Measurements from ENCODE around the gene OTX1.

Gene OTX1

GRCh38 chr2:63047321-63048279, 3.0 kb upstream of the OTX1 start:
- no peak for DNase-seq

- no peak for DNase-seq
These were observed 2.1 kb upstream of the OTX1 start for GRCh38 chr2:63048367-63049171.

DNA sequence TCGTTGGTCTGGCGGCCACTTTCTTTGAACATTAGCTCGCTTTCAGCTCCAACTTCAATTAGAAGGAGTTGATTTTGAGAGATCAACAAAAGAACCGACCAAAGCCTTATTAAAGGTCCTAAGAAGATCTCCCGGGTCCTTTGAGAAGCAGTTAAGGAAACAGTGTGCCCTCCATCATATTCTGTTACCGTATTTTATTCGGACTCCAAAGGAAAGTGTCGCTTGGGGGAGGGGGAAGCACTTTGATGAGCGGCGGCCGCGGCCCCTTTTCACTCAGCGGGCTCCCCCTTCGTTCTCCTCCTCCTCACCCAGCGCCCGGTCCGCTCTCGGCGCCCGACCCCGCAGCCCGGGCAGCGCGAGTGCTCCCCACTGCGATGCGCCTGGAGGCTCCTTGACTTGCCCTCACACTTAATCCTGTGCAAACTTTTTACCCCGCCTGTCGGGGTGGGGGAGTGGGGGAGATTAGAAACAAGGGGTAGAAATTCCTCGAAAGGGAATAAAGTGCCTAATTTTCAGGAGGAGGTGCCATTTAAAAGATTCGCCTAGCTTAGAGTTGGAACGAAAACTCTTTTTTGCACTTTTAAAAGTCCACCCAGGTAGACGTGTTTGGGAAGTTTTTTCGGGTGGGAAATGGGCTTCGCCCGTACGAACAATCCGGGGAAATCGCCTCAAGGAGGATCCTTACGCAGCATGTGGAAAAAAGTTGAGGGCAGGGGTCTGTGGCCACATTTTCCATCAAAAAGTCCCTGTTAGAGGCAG, 1.2 kb upstream of the OTX1 start:
- DNase-seq: no peak

GRCh38 chr2:63049970-63050333, 678 bp upstream of the OTX1 start:
- no peak for DNase-seq

DNA sequence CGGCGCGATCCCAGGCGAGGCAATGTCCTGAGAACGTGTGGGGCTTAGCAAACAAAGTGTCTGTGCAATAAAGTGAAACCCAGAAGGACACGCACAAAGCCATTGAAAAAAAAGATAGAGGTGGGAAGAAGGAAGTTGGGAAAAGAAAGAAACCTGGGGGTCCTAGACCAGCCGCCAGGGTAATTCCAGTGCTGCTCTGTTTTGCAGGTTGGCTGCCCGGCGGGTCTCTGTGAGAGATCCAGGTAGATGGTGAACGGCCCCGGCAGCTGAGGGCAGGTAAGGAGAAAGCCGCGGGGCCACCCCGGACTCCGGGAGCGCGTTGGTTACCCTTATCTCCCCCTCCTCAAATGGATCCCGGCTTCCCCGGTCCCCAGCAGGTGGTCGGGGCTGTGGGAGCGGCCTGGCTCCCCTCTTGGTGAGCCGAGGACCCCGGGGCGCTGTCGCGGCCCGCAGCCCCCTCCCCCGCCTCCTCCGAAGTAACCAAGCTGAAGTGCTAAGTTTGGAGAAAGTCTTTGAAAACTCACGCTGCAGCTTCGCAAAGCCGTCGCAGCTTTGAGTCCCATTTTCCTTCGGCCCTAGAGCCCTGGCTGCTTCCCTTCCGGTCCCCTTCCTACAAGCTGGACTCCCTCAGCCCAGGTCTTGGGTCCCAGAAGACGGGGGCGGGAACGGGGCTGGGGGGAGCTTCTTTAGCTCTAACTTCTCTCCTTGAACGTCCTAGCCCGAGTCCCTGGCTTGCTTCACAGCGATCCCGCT, 588 bp downstream of the OTX1 start:
- no peak for DNase-seq

- no peak for DNase-seq
These were observed 1.2 kb downstream of the OTX1 start for GRCh38 chr2:63051795-63052333.

- DNase-seq: no peak
These were observed 1.9 kb downstream of the OTX1 start for GRCh38 chr2:63052411-63053080.

- DNase-seq: no peak
These were observed 2.7 kb downstream of the OTX1 start for GRCh38 chr2:63053081-63053888.

- DNase-seq: no peak
These were observed 3.4 kb downstream of the OTX1 start for GRCh38 chr2:63053889-63054602.

- no peak for DNase-seq
These were observed 4.2 kb downstream of the OTX1 start for GRCh38 chr2:63054841-63055225.

DNA sequence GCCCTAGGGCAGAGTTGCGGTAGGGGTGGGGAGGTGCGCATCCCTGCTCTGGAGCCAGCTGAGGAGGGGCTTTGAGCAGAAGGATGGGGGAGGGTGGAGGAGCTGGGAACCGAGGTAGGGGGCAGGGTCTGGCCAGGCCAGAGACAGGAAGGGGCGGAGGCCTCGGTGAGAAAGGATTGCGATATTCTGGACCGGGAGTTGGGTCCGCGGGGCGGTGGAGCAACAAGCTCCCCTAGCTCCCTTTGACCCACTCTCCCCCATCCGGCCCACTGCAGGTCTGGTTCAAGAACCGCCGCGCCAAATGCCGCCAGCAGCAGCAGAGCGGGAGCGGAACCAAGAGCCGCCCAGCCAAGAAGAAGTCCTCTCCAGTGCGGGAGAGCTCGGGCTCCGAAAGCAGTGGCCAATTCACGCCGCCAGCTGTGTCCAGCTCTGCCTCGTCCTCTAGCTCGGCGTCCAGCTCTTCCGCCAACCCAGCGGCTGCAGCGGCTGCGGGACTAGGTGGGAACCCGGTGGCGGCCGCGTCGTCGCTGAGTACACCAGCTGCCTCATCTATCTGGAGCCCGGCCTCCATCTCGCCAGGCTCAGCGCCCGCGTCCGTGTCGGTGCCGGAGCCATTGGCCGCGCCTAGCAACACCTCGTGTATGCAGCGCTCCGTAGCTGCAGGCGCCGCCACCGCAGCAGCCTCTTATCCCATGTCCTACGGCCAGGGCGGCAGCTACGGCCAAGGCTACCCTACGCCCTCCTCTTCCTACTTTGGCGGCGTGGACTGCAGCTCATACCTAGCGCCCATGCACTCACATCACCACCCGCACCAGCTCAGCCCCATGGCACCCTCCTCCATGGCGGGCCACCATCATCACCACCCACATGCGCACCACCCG, 4.8 kb downstream of the OTX1 start:
- no peak for DNase-seq

GRCh38 chr2:63056107-63057050, 5.7 kb downstream of the OTX1 start:
- DNase-seq: no peak

- DNase-seq: no peak
These were observed 6.9 kb downstream of the OTX1 start for GRCh38 chr2:63057249-63058143.

GRCh38 chr2:63058144-63058920, 7.7 kb downstream of the OTX1 start:
- no peak for DNase-seq

DNA sequence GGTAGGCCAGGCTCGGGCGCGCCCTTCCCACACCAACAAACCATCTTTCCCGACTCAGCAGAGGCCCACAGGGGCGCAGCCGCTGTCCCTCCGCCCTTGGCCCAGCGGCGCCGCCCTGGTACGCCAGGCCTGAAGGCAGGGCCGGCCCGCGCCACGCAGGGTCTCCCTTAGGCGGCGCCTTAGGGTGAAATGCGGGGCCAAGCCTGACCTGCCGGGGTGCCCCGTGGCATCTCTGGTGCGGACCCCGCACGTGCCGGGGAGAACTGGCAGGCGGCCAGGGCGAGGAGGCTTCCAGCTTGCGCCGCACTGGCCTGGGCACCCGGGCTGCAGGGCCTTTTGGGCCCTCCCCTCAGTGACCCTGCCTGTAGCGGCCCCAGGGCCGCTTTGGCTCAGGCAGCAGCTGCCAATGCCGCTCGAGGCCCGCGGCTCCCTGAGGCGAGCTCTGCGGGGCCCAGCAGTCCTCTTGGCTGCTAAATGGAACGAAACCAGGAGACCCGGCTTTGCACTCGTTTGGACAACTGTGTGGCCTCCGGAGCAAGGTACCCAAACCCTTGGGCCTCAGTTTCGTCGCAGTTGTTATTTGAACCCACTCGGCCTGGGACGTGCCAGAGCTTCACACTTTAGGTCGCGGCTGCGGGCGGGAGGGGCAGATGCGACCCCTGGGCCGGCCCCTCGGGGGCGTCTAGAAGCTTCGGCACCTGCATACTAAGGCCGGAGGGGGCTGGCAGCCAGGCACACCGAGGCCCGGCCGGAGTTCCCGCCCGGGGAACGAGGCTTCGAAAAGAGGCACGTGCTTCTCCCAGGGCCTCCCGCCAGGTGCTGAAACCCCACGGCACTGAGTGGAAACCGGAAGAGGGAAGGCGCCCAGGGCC, 8.5 kb downstream of the OTX1 start:
- no peak for DNase-seq
